ENCODE results near the gene LHCGR.
A peak's percentile ranks its signal among the peaks of the same experiment; 100 is the strongest.

The LHCGR gene

DNA sequence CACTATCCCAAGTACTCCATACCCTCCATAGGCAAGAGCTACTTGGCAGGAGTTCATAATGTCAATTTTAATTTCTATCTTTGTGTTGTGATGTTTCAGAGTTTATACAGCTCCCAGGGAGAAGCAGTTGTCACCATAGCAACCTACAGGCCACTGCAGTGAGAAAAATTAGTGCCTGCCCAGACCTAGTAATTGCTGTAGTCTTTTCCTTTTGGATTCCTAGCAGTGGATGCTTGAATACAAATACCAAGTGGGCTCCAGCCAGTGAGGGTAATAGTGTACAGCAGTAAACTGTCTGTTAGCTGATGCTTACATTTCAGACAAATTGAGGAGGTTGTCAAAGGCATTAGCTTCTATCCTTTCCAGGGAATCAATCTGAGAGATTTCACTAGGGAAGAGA lies 26.7 kb downstream of the LHCGR start:
- Histone ChIP-seq H3K27ac (ENCODE audit: extremely low read depth, low read depth, low read length) (no peak overlapping the region), H3K36me3 (ENCODE audit: control insufficient read depth in 2 of 2, insufficient read depth in 1 of 2, low read length in 2 of 2) (no peaks in the 10 kb centered on the region), H3K4me1 (ENCODE audit: control insufficient read depth, insufficient read depth, low read length) (peaks cover 32% of the 10 kb centered on the region), H3K9me3 (ENCODE audit: control insufficient read depth, insufficient read depth, low read depth, low read length) (no peaks in the 10 kb centered on the region), H3K4me3 (ENCODE audit: low read depth, low read length) (no peak overlapping the region)
- TF ChIP-seq ZBTB20 (tag by site-specific recombination; IDR thresholded peaks at IDR 0.05) (peak; percentile 42; the same call in 1 of the 2 replicates), GLIS1 (tag by site-specific recombination; IDR thresholded peaks at IDR 0.05) (peak; percentile 56; the same call in 1 of the 2 replicates)
- TF ChIP-seq, protein P1, sequence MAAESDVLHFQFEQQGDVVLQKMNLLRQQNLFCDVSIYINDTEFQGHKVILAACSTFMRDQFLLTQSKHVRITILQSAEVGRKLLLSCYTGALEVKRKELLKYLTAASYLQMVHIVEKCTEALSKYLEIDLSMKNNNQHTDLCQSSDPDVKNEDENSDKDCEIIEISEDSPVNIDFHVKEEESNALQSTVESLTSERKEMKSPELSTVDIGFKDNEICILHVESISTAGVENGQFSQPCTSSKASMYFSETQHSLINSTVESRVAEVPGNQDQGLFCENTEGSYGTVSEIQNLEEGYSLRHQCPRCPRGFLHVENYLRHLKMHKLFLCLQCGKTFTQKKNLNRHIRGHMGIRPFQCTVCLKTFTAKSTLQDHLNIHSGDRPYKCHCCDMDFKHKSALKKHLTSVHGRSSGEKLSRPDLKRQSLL (tag by site-specific recombination; IDR thresholded peaks at IDR 0.05), result no peak
- CTCF ChIA-PET, result interaction anchor here (0.7 kb wide), 1 partner anchor 21 kb away, joined by 3 read pairs; no protein-coding TSS in a partner anchor
- POLR2A ChIA-PET, result no interaction called here

DNA sequence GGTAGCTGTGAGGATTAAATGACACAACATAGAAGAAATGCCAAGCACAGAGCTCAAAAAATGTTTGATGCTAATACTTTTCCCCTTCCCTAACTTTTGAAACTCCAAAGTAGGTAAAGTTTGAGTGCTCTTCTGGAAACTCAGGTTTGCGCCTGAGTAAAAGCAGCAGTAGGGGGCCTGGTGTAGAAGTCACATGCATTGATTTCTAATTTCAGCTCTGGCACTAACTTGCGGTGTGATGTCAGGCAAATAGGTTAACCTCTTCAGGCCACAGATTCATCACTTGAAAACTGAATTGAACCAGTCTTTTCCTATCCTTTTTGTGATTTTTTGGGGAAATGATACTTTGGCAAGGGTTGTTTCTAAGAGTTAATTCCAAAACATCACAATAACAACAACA lies 27.2 kb downstream of the LHCGR start:
- no peak overlapping the region for H3K27ac ChIP-seq (ENCODE audit: extremely low read depth, low read depth, low read length)
- H3K9me3 ChIP-seq (ENCODE audit: control insufficient read depth, insufficient read depth, low read depth, low read length), result no peaks in the 10 kb centered on the region
- no peak for TF ChIP-seq ZNF48 (tag by site-specific recombination; IDR thresholded peaks at IDR 0.05)
- TF ChIP-seq GLI2 (tag by site-specific recombination; IDR thresholded peaks at IDR 0.05; ENCODE audit: borderline replicate concordance, low read depth), result no peak
- no peak for TF ChIP-seq ZNF266 (tag by site-specific recombination; IDR thresholded peaks at IDR 0.05; ENCODE audit: low read depth)
- no peak for TF ChIP-seq TCF7L2 (IDR thresholded peaks at IDR 0.05; ENCODE audit: borderline replicate concordance, low read depth, low read length)
- no peak for TF ChIP-seq ZNF221 (tag by site-specific recombination; IDR thresholded peaks at IDR 0.05; ENCODE audit: borderline replicate concordance)
- TF ChIP-seq, protein P2, sequence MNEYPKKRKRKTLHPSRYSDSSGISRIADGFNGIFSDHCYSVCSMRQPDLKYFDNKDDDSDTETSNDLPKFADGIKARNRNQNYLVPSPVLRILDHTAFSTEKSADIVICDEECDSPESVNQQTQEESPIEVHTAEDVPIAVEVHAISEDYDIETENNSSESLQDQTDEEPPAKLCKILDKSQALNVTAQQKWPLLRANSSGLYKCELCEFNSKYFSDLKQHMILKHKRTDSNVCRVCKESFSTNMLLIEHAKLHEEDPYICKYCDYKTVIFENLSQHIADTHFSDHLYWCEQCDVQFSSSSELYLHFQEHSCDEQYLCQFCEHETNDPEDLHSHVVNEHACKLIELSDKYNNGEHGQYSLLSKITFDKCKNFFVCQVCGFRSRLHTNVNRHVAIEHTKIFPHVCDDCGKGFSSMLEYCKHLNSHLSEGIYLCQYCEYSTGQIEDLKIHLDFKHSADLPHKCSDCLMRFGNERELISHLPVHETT (tag by site-specific recombination; IDR thresholded peaks at IDR 0.05), result no peak
- no peak for TF ChIP-seq GFI1B (tag by site-specific recombination; IDR thresholded peaks at IDR 0.05)
- TF ChIP-seq IKZF3 (tag by site-specific recombination; IDR thresholded peaks at IDR 0.05), result no peak
- no peak for TF ChIP-seq ZNF629 (tag by site-specific recombination; IDR thresholded peaks at IDR 0.05)
- no peak for TF ChIP-seq ZBTB48 (tag by site-specific recombination; IDR thresholded peaks at IDR 0.05)
- TF ChIP-seq, protein P3, sequence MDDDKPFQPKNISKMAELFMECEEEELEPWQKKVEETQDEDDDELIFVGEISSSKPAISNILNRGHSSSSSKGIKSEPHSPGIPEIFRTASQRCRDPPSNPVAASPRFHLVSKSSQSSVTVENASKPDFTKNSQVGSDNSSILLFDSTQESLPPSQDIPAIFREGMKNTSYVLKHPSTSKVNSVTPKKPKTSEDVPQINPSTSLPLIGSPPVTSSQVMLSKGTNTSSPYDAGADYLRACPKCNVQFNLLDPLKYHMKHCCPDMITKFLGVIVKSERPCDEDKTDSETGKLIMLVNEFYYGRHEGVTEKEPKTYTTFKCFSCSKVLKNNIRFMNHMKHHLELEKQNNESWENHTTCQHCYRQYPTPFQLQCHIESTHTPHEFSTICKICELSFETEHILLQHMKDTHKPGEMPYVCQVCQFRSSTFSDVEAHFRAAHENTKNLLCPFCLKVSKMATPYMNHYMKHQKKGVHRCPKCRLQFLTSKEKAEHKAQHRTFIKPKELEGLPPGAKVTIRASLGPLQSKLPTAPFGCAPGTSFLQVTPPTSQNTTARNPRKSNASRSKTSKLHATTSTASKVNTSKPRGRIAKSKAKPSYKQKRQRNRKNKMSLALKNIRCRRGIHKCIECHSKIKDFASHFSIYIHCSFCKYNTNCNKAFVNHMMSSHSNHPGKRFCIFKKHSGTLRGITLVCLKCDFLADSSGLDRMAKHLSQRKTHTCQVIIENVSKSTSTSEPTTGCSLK (tag by site-specific recombination; IDR thresholded peaks at IDR 0.05), result no peak
- TF ChIP-seq ZNF585B (tag by site-specific recombination; IDR thresholded peaks at IDR 0.05), result no peak
- no peak for TF ChIP-seq ZBTB21 (tag by site-specific recombination; IDR thresholded peaks at IDR 0.05)
- no peak for TF ChIP-seq REPIN1 (tag by site-specific recombination; IDR thresholded peaks at IDR 0.05; ENCODE audit: low read depth)
- TF ChIP-seq, protein P4, sequence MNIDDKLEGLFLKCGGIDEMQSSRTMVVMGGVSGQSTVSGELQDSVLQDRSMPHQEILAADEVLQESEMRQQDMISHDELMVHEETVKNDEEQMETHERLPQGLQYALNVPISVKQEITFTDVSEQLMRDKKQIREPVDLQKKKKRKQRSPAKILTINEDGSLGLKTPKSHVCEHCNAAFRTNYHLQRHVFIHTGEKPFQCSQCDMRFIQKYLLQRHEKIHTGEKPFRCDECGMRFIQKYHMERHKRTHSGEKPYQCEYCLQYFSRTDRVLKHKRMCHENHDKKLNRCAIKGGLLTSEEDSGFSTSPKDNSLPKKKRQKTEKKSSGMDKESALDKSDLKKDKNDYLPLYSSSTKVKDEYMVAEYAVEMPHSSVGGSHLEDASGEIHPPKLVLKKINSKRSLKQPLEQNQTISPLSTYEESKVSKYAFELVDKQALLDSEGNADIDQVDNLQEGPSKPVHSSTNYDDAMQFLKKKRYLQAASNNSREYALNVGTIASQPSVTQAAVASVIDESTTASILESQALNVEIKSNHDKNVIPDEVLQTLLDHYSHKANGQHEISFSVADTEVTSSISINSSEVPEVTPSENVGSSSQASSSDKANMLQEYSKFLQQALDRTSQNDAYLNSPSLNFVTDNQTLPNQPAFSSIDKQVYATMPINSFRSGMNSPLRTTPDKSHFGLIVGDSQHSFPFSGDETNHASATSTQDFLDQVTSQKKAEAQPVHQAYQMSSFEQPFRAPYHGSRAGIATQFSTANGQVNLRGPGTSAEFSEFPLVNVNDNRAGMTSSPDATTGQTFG (tag by site-specific recombination; IDR thresholded peaks at IDR 0.05; ENCODE audit: borderline replicate concordance), result no peak
- no peak for TF ChIP-seq ZNF473 (tag by site-specific recombination; IDR thresholded peaks at IDR 0.05)
- POLR2A ChIA-PET, result no interaction called here
- no peak overlapping the region for H3K4me3 ChIP-seq (ENCODE audit: low read depth, low read length)
- H3K4me1 ChIP-seq (ENCODE audit: control insufficient read depth, insufficient read depth, low read length), result peaks cover 26% of the 10 kb centered on the region
- H3K36me3 ChIP-seq (ENCODE audit: control insufficient read depth in 2 of 2, insufficient read depth in 1 of 2, low read length in 2 of 2), result no peaks in the 10 kb centered on the region
- CTCF ChIA-PET, result interaction anchor here (0.7 kb wide), 1 partner anchor 22 kb away, joined by 3 read pairs; no protein-coding TSS in a partner anchor

Measured in HEK293 (cell line).